ENCODE measurements around the gene EVI5. TPM values are rescaled to one million over a fixed set of nuclear protein-coding genes. Genes with fewer than 3 reads are reported as not detected.
"Not testable (repeated sequence)": the region's sequence is repeated elsewhere in the genome, so short reads cannot be mapped to it uniquely, and the experiment has no call there.

The EVI5 gene
- total RNA-seq, 1 experiment from 2014 or later = 31.2 TPM

GRCh38 chr1:92747735-92748134 is 37.2 kb downstream of the EVI5 start:
- CTCF ChIA-PET = interaction anchor here (0.6 kb wide), 2 partner anchors 36 to 71 kb away, joined by 3 to 11 read pairs; no protein-coding TSS in a partner anchor
- Mint-ChIP-seq H3K27ac (ENCODE audit: unreplicated experiment) (peak overlapping the region; percentile 43), H3K36me3 (ENCODE audit: insufficient read depth, unreplicated experiment) (peaks cover 6% of the 10 kb centered on the region), H3K9me3 (ENCODE audit: unreplicated experiment) (no peaks in the 10 kb centered on the region), H3K27me3 (ENCODE audit: insufficient read depth, unreplicated experiment) (no peaks in the 10 kb centered on the region), H3K4me3 (ENCODE audit: unreplicated experiment) (no peak overlapping the region), H3K4me1 (ENCODE audit: low read depth, unreplicated experiment) (peaks cover 3% of the 10 kb centered on the region)
- intact Hi-C loops (cut with micrococcal nuclease; ENCODE audit: unreplicated experiment) = loop anchor here (2.0 to 5.0 kb wide), 2 partner anchors 37 to 85 kb away; partner anchors contain the start of genes EVI5 and RPL5
- POLR2A ChIA-PET = no interaction called here
- no peaks in the 10 kb centered on the region for H3K4me1 ChIP-seq
- no peaks in the 10 kb centered on the region for H3K9me3 ChIP-seq
- no peaks in the 10 kb centered on the region for H3K27me3 ChIP-seq (replicated peaks; ENCODE audit: control insufficient read depth, insufficient read depth, low read length)
- TF ChIP-seq CTCF (IDR thresholded peaks at IDR 0.05; ENCODE audit: insufficient read depth in 1 of 2, low read depth in 1 of 2, low read length in 1 of 2, severe bottlenecking in 1 of 2, unreplicated experiment in 1 of 2) = no peak
- no peak for DNase-seq
- no TSS peak for BruUV-seq (replicated peaks)
- H3K36me3 ChIP-seq (ENCODE audit: control insufficient read depth, insufficient read depth, low read length) = no peaks in the 10 kb centered on the region
- H3K4me3 ChIP-seq (ENCODE audit: low read depth, low read length) = no peak overlapping the region

GRCh38 chr1:92746255-92746654 is 38.7 kb downstream of the EVI5 start:
- BruUV-seq (replicated peaks); H3K4me1 ChIP-seq; DNase-seq; H3K4me1 Mint-ChIP-seq (ENCODE audit: low read depth, unreplicated experiment); H3K36me3 ChIP-seq (ENCODE audit: control insufficient read depth, insufficient read depth, low read length); H3K27ac Mint-ChIP-seq (ENCODE audit: unreplicated experiment); H3K9me3 ChIP-seq; H3K9me3 Mint-ChIP-seq (ENCODE audit: unreplicated experiment); H3K27me3 ChIP-seq (replicated peaks; ENCODE audit: control insufficient read depth, insufficient read depth, low read length); H3K27me3 Mint-ChIP-seq (ENCODE audit: insufficient read depth, unreplicated experiment); H3K4me3 Mint-ChIP-seq (ENCODE audit: unreplicated experiment); POLR2A ChIA-PET; CTCF ChIA-PET; H3K36me3 Mint-ChIP-seq (ENCODE audit: insufficient read depth, unreplicated experiment); H3K4me3 ChIP-seq (ENCODE audit: low read depth, low read length): not testable (repeated sequence)
- intact Hi-C loops (cut with micrococcal nuclease; ENCODE audit: unreplicated experiment) = loop anchor here (5.0 kb wide), 1 partner anchor 86 kb away; the partner anchor contains the start of gene RPL5

DNA sequence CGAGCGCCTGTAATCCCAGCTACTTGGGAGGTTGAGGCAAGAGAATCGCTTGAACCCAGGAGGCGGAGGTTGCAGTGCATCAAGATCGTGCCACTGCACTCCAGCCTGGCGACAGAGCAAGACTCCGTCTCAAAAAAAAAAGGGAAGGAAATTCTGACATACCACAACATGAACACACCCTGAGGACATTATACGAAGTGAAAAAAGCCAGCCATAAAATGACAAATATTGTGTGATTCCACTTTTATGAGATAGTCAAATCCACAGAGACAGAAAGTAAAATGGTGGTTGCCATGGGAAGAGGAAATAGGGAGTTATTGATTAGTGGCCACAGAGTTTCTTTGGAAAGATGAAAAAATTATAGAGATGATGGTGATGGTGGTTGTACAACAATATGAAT is 41.7 kb downstream of the EVI5 start:
- Mint-ChIP-seq H3K36me3 (ENCODE audit: insufficient read depth, unreplicated experiment) (peaks cover 6% of the 10 kb centered on the region), H3K27ac (ENCODE audit: unreplicated experiment) (no peak overlapping the region), H3K27me3 (ENCODE audit: insufficient read depth, unreplicated experiment) (no peaks in the 10 kb centered on the region), H3K4me1 (ENCODE audit: low read depth, unreplicated experiment) (peaks cover 7% of the 10 kb centered on the region), H3K4me3 (ENCODE audit: unreplicated experiment) (no peak overlapping the region), H3K9me3 (ENCODE audit: unreplicated experiment) (no peaks in the 10 kb centered on the region)
- no peak for DNase-seq
- BruUV-seq (replicated peaks) = no TSS peak
- TF ChIP-seq CTCF (IDR thresholded peaks at IDR 0.05; ENCODE audit: insufficient read depth in 1 of 2, low read depth in 1 of 2, low read length in 1 of 2, severe bottlenecking in 1 of 2, unreplicated experiment in 1 of 2) = no peak
- no peaks in the 10 kb centered on the region for H3K4me1 ChIP-seq
- no peaks in the 10 kb centered on the region for H3K9me3 ChIP-seq
- no peak overlapping the region for H3K4me3 ChIP-seq (ENCODE audit: low read depth, low read length)
- intact Hi-C loops (cut with micrococcal nuclease; ENCODE audit: unreplicated experiment) = no loop called here
- no peaks in the 10 kb centered on the region for H3K27me3 ChIP-seq (replicated peaks; ENCODE audit: control insufficient read depth, insufficient read depth, low read length)
- ChIA-PET CTCF (no interaction called here), POLR2A (no interaction called here)
- H3K36me3 ChIP-seq (ENCODE audit: control insufficient read depth, insufficient read depth, low read length) = no peaks in the 10 kb centered on the region

Data from Caco-2 (cell line).